ENCODE results near the gene HSP90AB1. TPM values are rescaled to one million over a fixed set of nuclear protein-coding genes. Genes with fewer than 3 reads are reported as not detected.

The HSP90AB1 gene
- total RNA-seq, 1 donor from 2014 or later, result 2,402 TPM

GRCh38 chr6:44301782-44302564, 55.1 kb downstream of the HSP90AB1 start:
- no peak overlapping the region for H3K27ac Mint-ChIP-seq
- intact Hi-C loops (cut with micrococcal nuclease), result no loop called here
- H3K36me3 Mint-ChIP-seq (ENCODE audit: low read depth), result peaks cover 55% of the 10 kb centered on the region
- no peak for DNase-seq (ENCODE audit: low spot score)
- H3K9me3 Mint-ChIP-seq, result no peaks in the 10 kb centered on the region
- H3K4me3 Mint-ChIP-seq (ENCODE audit: low read depth), result no peak overlapping the region
- peaks cover 11% of the 10 kb centered on the region for H3K27me3 Mint-ChIP-seq (ENCODE audit: low read depth)
- H3K4me1 Mint-ChIP-seq (ENCODE audit: low read depth), result no peaks in the 10 kb centered on the region

DNA sequence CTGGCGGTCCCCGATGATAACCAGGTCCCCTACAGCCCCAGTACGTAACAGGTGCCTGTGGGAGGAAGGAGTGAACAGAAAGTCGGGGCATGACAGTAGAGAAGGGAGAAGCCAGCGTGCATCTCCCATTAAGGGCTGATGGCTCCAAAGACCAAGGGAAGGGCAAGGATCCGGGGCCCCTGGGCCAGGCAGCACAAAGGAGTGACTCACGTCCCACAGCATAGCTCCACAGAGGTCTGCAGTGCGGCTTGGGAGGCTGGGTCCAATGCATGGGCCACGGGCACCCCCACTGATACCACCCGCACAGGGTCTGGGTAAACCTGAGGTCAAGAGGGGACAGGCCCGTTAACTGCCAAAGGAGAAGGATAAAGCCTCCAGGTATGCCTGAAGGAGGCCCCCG, 56.0 kb downstream of the HSP90AB1 start:
- peaks cover 57% of the 10 kb centered on the region for H3K36me3 Mint-ChIP-seq (ENCODE audit: low read depth)
- H3K27me3 Mint-ChIP-seq (ENCODE audit: low read depth), result peaks cover 6% of the 10 kb centered on the region

More for the DNA sequence above, 56.0 kb downstream of the HSP90AB1 start:
- Mint-ChIP-seq H3K27ac (no peak overlapping the region), H3K4me3 (ENCODE audit: low read depth) (no peak overlapping the region), H3K4me1 (ENCODE audit: low read depth) (no peaks in the 10 kb centered on the region), H3K9me3 (no peaks in the 10 kb centered on the region)
- intact Hi-C loops (cut with micrococcal nuclease), result no loop called here
- no peak for DNase-seq (ENCODE audit: low spot score)

Other genes starting within 250 kb of the HSP90AB1 start
- gene MRPL14, start 119.6 kb upstream of the HSP90AB1 start, total RNA-seq, result 67.3 and 70.3 TPM in 2 replicates
- gene TMEM63B, start 119.5 kb upstream of the HSP90AB1 start, total RNA-seq, result 20.3 and 23.6 TPM in 2 replicates
- 0.09 and 0.30 TPM in 2 replicates for gene CAPN11, start 88.3 kb upstream of the HSP90AB1 start, total RNA-seq
- gene MYMX, start 30.2 kb upstream of the HSP90AB1 start, total RNA-seq, result not detected in 2 replicates
- gene SLC29A1, start 23.5 kb upstream of the HSP90AB1 start, total RNA-seq, result 125 and 134 TPM in 2 replicates
- gene SLC35B2, start 10.4 kb downstream of the HSP90AB1 start, total RNA-seq, result 27.6 and 29.6 TPM in 2 replicates
- 23.8 and 25.1 TPM in 2 replicates for gene NFKBIE, start 18.4 kb downstream of the HSP90AB1 start, total RNA-seq
- 0.05 TPM in 1 of 2 replicates, not detected in the other for gene TMEM151B, start 23.3 kb downstream of the HSP90AB1 start, total RNA-seq
- 21.6 and 22.9 TPM in 2 replicates for gene AARS2, start 66.2 kb downstream of the HSP90AB1 start, total RNA-seq
- gene SPATS1, start 95.5 kb downstream of the HSP90AB1 start, total RNA-seq, result not detected in 2 replicates
- 27.7 and 28.1 TPM in 2 replicates for gene CDC5L, start 140.6 kb downstream of the HSP90AB1 start, total RNA-seq

Measured in activated T-helper 2 cell treated with anti-CD3 and anti-CD28 coated beads, Interferon-gamma antibody, Interleukin-2, Interleukin-4, amounts not matched to agents 10 μg/mL and 5 μg/mL and 100 μg/mL, durations not matched to agents 14 hours and 24 hours and 36 hours (primary cell).